Lower leg skin (tissue), 4 donors: ENCODE measurements around the gene HMOX2. TPM values are rescaled to one million over a fixed set of nuclear protein-coding genes. Genes with fewer than 3 reads are reported as not detected.

Source experiments
- DNase-seq, 2 donors: peaks; one replicate each; pipeline ENCODE4 v3.0.0-alpha.2; 2019; ENCODE audit warnings: low spot score in 2 of 2
- H3K4me3 ChIP-seq: fragments of 200-600 bp; sonication (generic); 2 replicates; pipeline ENCODE4 v1.5.1; 2017; ENCODE audit warnings: mild to moderate bottlenecking, low read depth; ENCODE audit not compliant: poor library complexity, severe bottlenecking
- CTCF ChIP-seq, 3 donors: fragments of 450-650 bp; IDR thresholded peaks; one replicate each; pipeline ENCODE4 v1.5.1; 2016; ENCODE audit warnings: antibody characterized with exemption in 3 of 3, mild to moderate bottlenecking in 3 of 3, moderate library complexity in 2 of 3
- POLR2A ChIP-seq, 2 donors: fragments of 450-650 bp; IDR thresholded peaks; one replicate each; pipeline ENCODE4 v1.6.1; 2016 to 2017; ENCODE audit warnings: antibody characterized with exemption in 2 of 2, mild to moderate bottlenecking in 1 of 2, moderate library complexity in 1 of 2
- WGBS, 2 donors: methylation state at CpG; one replicate each; pipeline ENCODE4 v1.1.5; 2018; 5-methylcytosine and 5-hydroxymethylcytosine counted together
- intact Hi-C: fragments of 100-400 bp; cut with DNase I; formaldehyde crosslinking; loops from one replicate; pipeline ENCODE4 v1.15.0; 2023; ENCODE audit warnings: low total_unique reads
- total RNA-seq, 4 donors: library from RNA; depleted of rRNA; stranded (reverse); fragments of >200 nt; gene quantifications; one replicate each; pipeline ENCODE4 v1.1.0, GENCODE V29; 2016

The HMOX2 gene
- total RNA-seq, 4 donors from 2014 or later = 48.8 to 70.6 (median 59.0) TPM

- no peak for DNase-seq
- WGBS, 2 donors = 38 to 42% methylated on average over 14 of the region's 14 CpGs
- TF ChIP-seq POLR2A (IDR thresholded peaks at IDR 0.05) (no peak), CTCF (IDR thresholded peaks at IDR 0.05) (no peak)
- intact Hi-C loops = no loop called here
- no peak overlapping the region for H3K4me3 ChIP-seq
Observed at GRCh38 chr16:4510747-4511426, 34.7 kb downstream of the HMOX2 start.

- intact Hi-C loops = no loop called here
- no peak overlapping the region for H3K4me3 ChIP-seq
- TF ChIP-seq CTCF (IDR thresholded peaks at IDR 0.05) (no peak), POLR2A (IDR thresholded peaks at IDR 0.05) (no peak)
- WGBS, 2 donors = 56 to 63% methylated on average over 8 to 9 of the region's 9 CpGs
- no peak for DNase-seq
Observed at GRCh38 chr16:4511441-4512082, 35.4 kb downstream of the HMOX2 start.

GRCh38 chr16:4512473-4512872 lies 36.3 kb downstream of the HMOX2 start:
- WGBS, 2 donors = 90 to 91% methylated on average over 10 of the region's 10 CpGs
- no peak for DNase-seq
- H3K4me3 ChIP-seq = no peak overlapping the region
- intact Hi-C loops = no loop called here
- no peak for TF ChIP-seq CTCF (IDR thresholded peaks at IDR 0.05)
- no peak for TF ChIP-seq POLR2A (IDR thresholded peaks at IDR 0.05)

GRCh38 chr16:4513086-4513860 lies 37.1 kb downstream of the HMOX2 start:
- no peak for DNase-seq
- TF ChIP-seq CTCF (IDR thresholded peaks at IDR 0.05) (no peak), POLR2A (IDR thresholded peaks at IDR 0.05) (no peak)
- 85 to 88% methylated on average over 15 to 19 of the region's 19 CpGs for WGBS, 2 donors
- intact Hi-C loops = no loop called here
- no peak overlapping the region for H3K4me3 ChIP-seq

GRCh38 chr16:4513881-4514280 lies 37.7 kb downstream of the HMOX2 start:
- 93% methylated on average over 7 of the region's 7 CpGs for WGBS, 2 donors
- TF ChIP-seq CTCF (IDR thresholded peaks at IDR 0.05) = no peak
- TF ChIP-seq POLR2A (IDR thresholded peaks at IDR 0.05) = no peak
- DNase-seq = no peak
- no peak overlapping the region for H3K4me3 ChIP-seq
- intact Hi-C loops = no loop called here
